HG03025 (cell line): ENCODE data around the gene CHMP2A.

ENCODE experiments used
- ATAC-seq: cut with Tn5 transposase; IDR thresholded peaks from one replicate; pipeline ENCODE4 v1.9.1; 2021; ENCODE audit warnings: mild to moderate bottlenecking, moderate library complexity; ENCODE audit not compliant: unreplicated experiment, low FRiP score

The CHMP2A gene

DNA sequence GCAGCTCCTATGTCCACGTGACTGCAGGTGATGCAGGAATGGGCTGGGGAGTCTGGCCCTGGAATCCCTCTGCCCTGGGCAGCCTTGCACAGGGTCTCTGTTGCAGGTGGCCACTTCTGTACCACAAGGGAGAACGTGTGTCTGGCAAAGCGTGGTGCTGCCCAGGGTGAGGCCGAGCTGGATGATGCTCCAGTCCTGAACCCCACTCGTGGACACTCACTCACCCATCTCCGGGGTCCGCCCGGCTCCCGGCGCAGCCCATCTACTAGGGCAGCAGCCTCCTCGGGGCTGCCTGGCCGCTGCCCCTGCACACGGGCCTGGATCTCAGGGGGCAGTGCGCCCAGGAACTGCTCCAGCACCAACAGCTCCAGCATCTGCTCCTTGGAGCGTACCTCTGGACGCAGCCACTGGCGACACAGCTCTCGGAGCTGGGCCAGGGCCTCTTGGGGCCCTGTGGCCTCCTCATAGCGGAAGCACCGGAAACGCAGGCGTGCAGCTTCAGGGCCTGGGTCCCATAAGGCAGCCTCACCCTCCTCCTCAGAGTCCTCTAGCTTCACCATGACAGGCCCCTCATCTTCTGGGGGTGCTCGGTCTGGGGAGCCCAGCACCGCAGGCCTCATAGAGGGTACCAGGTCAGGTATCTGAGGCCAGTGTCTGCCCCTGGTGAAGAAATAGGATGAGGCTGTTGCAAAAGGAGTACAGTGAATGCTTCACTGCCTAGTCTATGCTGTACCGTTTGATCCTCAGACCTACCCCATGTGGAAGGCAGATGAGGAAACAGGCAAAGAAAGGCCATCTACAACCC lies 16.1 kb upstream of the CHMP2A start:
- no peak for ATAC-seq

DNA sequence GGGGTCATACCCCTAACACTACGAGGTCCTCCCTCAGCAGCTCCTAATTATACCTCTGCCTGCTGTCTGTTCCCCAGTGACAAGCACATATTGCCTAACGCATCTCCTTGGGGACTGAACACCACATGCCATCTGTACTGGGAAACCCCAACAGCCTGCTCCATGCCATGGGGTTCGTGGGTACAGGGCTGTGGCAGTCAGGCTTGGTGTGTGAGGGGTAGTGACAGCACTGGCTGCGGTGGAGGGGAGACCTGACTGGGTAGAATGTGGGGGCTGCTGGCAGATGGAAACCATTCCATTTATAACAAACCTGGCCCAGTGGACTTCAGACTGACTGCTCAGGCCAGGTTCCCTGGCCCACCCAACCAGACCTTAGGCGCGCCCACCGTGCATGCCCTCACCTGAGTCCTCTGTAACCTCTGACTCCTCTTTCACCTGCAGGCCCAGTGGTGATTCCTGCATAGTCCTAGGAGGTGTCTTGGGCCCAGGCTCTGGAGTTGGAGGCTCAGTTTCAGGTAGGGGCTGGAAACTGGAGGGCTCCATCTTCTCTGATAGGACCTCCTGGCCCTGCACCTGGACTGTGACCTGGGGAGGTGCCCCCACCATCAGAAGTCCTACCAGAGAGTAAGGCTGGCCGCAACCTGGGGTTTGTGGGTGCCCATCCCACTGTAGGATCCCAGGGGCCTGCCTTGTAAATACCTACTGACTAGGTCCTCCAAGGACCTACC lies 15.2 kb upstream of the CHMP2A start:
- ATAC-seq: no peak

DNA sequence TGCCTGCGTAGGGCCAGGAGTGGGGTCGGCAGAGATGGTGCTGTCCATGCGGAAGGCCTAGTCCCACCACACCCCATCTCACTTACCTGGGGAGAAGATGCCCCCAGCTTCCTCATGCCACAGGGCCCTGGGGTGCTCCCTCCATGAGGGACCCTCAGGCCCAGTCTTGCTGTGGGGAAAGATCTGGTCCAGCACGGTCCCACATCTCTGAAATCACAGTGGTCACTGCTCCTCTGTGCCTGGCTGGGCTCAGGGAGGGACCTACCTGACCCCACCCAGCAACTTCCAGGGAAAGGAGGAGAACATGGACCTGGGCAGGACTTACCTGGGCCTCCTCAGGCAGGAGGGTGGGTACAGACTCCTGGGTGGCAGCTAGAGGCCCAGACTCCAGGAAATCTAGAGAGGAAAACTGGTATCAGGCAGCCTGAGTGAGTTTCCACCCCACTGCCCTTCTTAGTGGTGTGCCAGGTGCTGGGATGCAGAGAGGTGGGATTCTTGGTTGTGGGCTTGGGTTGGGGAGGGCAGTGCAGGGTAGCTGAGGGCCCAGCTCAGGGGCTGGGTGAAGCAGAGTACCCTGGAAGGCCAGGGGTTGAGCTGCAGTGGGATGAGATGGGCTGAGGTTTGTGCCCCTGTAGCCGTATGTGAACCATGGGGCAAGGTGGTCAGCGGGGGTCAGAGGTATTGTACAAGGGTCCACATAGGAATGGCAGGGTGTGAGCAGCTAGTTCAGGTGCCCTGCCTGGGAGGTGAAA lies 14.5 kb upstream of the CHMP2A start:
- no peak for ATAC-seq

DNA sequence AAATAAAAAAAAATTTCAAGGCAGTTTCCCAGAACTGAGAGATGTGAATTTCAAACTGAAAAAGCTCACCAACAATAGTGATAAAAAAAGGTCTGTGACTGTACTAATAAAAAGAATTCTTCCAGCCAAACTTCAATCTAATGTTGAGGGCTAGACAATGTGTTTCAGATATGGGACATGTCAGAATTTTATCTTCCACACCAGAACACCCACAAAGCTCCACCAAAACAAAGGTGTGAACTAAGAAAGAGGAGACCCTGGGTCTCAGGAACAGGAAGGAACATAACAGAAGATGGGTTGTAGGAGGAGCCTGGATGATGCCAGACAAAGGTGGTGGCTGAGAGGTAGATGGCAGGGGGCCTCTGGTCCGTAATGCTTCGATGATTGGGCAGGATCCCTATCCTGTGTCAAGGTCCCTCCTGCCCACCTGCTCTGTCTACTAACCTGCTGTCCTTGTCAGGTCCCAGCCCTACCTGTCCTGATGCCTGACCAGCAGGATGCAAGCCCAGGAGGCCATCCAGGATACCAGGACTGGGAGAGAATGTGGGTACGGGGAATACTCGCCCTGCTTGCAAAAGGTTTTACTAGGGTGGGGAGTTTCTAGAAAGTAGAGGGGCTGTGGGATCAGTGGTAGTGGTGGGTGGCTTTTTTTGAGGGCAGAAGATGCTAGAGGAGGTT lies 13.7 kb upstream of the CHMP2A start:
- ATAC-seq: no peak

DNA sequence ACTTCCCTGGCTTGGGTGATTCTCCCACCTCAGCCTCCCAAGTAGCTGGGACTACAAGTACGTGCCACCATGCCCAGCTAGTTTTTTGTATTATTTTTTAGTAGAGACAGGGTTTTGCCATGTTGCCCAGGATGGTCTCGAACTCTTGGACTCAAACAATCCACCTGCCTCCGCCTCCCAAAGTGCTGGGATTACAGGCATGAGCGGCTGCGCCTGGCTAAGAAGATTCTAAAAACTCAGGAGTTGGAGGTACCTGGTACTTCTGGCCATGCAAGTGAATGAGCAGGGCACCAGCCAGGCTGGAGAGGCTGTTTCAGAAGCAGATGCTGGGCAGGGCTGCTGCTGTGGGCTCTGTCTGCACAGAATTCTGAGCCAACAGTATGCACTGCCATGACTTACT lies 12.1 kb upstream of the CHMP2A start:
- ATAC-seq: no peak

DNA sequence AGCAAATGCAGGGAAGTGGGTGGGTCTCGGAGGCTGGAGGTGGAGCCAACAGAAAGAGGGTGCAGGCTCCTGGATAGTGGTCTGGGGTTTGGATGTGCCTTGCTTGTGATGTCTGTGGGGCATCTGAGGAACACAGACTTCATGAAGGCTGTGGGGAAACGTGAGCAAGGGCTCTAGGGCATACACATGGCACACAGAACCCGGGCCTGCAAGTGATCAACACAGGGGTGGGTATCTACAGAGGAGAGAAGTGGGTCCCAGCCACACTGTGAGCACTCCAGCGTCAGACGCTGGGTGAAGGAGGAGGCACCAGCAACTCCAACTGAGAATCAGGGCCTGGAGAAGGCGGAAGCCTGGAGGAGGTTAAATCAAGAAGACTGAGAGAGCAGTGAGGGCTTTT lies 8.9 kb upstream of the CHMP2A start:
- no peak for ATAC-seq

DNA sequence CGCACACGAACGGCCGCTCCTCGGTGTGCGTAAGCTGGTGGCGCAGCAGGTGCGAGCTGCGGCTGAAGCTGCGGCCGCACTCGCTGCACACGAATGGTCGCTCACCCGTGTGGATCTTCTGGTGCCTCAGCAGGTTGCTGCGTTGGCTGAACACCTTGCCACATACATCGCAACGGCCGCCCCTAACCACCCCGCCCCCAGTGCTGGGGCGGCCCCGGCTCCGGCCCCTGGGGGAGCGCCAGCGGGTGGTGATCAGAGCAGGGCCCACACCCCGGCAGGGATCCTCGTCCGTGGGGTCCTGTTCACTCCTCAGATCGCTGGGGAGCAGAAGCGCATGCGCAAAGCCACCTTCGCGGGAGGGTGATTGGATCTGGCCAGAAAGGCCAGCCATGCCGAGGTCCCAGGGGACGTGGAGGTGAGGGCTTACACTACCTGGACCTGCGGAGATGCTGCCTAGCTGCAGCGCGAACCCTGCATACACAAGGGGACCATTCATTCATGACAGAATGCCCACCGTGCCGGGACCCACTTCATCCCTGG lies 8.2 kb upstream of the CHMP2A start:
- no peak for ATAC-seq

DNA sequence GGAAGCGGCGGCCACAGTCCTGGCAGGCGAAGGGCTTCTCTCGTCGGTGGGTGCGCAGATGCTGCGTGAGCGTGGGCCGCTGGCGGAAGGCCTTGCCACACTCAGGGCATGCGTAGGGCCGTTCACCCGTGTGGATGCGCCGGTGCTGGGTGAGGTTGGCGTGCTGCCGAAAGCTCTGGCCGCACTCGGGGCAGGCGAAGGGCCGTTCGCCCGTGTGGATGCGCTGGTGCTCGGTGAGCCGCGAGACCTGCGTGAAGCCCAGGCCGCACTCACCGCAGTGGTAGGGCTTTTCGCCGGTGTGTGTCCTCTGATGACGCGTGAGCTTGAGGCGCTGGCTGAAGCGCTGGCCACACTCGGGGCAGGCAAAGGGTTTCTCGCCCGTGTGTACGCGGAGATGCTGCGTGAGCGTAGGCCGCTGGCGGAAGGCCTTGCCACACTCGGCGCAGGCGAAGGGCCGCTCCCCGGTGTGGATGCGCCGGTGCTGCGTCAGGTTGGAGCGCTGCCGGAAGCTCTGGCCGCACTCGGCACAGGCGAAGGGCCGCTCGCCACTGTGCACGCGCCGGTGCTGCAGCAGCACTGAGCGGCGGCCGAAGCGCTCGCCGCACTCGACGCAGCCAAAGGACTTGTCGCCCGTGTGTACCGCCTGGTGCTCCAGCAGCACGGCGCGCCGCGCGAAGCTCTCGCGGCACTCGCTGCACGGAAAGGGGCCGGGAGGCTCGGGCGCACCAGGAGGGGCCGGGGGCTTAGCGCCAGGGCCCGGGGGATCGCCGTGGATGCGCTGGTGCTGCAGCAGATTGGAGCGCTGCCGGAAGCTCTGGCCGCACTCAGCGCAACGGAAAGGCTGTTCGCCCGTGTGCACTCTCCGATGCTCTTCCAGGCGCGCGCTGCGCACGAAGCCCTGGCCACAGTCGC lies 7.5 kb upstream of the CHMP2A start:
- ATAC-seq: no peak

DNA sequence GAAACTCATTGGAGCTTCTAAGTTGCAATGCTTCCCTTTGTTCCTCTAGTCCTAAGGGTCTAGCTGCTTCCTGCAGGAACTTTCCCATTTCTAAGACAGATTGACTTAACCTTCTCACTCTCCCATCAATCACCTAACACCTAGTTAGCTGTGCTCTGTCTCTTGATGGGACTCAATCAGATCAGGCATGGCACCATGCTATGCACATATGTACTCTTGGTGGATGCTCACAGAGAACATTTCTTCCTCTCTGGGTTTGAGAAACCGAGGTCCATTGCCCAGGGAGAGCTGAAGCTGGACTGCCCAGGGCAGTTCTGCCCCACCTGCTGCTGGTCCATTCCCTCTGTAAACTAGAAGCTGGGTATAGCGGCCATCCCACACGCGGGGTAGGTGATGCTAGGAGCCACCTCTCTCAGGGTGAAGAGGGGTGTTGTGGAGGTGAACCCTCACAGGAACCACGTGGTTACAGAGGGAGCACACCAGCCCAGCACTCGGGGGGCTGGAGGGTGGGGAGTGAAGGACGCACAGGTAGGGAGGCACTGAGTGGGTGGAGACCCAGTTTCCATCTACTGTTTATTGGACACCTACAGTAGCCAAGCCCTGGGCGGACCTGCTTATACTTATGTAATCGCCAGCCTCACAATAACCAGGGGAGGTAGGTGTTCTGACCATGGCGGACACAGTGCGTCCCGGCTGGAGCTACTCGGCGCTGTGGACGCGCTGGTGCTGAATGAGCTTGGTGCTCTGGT lies 6.6 kb upstream of the CHMP2A start:
- no peak for ATAC-seq

DNA sequence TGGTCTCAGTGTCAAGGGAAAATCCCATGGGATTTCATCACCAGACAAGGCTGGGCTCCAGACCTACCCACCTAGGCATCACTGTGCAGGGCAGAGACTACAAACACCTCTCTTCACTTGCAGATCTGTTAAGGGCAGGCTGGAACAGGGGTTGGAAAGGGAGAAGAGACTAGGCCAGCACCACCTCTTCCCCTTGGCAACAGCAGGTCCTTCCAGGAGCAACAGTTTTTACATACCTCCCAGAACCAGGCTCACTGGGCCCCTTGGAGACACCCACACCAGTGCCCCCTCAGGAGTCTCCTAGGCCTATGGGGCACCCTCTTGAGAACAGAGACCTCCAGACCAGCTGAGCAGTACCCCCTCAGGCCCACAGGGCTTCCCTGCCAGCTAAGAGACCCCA lies 6.0 kb upstream of the CHMP2A start:
- ATAC-seq: no peak

DNA sequence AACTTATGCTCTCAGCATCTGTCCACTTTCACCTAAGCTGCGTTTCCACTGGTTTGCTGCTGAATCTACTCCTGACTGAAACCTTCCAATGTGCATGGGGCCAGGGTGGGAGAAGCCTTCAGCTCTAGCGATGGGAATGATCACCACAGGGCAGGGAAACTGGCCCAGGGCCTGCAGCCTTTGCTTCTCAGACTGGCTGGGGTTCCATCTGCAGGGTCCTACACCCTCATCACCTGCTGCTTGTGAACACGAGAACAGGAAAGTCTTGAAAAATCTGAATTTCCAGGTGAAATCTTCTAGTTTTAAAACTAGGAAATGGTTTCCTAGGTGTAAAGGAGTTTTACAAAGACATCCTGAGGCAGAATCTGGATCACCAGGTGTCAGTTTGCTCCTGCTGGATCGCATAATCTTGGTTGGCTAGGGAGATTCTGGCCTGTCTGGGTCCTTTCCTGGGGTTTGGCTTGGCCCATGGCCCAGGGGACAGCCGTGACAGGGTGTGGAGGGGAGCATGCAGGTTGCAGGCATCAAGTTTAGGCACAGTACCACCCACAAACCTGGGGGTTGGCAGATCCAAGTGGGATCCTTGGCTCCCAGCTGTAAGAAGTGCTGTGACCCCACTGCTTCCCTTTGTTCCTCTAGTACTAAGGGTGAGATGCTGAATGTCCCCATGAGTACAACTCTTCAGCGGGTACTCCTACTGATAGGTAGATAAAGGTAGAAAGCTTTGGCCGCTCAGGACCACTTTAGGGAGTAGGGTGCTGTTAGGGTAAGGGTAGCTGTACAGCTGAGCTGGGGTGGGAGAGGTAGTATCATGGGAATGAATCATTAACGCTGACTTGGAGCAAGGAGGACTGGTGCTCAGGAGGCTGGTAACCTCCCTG lies 5.3 kb upstream of the CHMP2A start:
- ATAC-seq: no peak

DNA sequence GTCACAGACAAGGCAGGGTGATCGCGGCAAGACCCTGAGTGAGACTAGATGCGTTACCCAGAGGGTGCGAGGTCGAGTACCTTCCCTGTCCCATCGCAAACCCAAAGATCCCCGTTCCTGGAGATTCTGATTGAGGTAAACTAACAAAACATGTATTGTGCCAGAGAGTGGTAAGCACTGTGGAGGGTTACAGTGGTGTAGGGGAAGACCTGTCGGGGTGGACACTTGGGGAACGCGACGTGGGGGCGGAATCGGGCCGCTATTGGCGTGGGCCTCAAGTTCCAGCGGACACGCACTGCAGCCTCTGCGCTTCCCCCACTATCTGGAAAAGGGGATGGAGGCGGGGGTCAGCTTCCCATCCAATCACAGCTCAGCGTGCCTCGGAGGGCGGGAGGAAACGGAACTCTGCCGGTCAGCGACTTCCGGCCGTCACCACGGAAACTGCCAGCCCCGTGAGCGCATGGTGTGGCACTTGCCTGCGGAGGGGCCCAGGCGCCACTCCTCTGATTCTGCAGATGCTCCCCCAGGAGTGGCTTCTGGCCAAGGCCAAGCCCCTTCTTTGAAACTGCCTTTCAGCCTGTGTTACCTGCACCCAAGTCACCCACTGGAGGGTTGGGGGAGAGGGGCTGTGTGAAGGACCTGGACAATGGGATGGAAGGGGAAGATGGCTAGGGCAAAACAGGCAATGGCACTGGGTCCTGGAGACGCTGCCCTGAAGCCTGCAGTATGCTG lies 4.5 kb upstream of the CHMP2A start:
- no peak for ATAC-seq

DNA sequence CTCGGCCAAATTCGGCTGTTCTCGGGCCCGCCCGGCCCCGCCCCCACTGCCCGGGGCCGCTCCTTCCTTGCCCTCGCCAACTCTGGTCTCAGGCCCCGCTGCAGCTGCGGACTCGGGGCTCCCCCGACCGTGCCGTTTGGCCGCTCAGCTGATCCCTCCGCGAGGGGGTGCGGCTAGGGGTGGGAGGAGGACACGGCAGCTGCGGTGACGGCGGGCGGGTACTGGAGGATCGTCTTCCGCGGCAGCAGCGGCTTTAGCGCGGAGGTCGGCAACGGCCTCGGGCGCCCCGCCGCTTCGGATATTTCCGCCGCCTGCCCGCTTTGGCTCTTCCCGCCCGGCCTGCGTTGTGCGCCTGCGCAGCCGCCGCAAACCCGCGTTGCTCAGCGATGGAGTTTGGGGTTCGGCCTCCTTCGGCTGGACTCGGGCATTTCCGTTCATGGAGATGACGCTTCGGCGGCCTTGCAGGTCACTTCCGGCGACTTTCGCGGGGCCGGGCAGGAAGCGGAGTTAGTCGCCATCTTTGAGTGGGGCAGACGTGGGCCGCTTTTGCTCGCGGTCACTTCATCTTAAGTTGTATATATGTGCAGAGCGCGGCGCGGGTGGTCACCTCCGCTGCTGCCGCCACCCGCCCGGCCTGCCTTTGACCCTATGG lies 3.8 kb upstream of the CHMP2A start:
- ATAC-seq: peak; percentile 52

DNA sequence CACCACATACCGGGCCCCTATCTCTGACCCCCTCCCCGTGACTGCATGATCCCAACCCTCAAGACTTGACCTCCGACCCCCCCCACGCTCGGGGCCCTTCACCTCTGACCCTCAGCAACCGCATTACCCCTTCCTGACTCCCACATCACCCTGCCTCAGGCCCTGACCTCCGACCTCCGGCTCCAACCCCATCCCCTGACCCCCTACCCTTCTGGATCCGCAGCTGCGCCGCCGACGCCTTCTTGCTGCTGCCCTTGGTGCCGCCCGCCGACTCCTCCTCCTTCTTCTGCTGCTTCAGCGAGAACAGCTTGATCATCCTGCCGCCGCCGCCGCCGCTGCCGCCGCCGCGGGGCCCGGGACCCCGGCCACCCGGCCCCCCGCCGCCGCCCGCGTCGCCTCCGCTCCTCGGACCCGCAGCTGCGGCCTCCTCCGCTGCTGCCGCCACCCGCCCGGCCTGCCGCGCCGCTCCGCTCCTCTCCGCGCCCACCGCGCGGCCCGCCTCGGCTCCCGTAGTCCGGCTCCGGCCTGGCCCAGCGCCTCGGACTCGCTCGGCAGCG lies 3.2 kb upstream of the CHMP2A start, which contains the start of gene UBE2M:
Gene UBE2M, minus strand, starts transcription at position 546 of the 557 bp plus-strand sequence. Its CDS starts 230 bp downstream, at position 316.
- no peak for ATAC-seq

DNA sequence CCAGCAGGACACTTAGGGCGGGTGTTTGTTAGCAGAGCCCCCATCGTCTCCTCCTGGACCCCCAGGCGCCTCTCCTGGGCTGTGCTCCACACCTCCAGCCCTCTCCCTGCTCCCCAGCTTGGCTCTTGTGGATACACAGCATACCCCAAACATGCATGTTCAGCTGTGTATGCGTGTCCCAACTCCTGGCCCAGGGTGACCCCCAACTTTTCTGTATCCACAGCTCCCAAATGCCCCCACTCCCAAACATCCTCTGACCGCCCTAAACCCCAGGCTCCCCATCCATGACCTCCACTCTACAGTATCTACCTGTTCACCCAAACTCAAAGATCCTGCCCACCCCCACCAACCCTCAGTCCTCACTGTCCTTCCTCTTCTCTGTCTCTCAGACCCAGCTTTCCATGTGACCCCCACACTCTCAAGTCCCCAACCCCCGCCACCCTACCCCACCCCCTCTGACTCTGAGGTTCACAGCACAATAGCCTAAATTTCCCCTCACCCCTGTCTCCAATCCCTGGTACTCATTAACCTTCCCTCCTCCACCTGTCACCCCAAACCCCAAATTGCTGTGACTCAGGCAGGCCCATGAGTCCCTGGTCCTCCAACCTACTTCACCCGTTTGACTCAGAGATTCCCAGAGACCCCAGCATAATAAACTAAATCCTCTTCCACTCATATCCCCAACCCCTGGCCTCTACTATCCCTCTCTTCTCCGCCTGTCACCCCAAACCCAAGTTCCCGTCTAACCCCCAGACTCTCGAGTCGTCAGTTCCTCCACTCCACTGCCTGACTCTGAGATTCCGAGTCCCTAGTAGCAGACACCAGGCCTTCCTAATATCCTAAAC lies 2.5 kb upstream of the CHMP2A start:
- ATAC-seq: no peak
